GM20431 (cell line): ENCODE measurements around the gene IFIT2.
"Not testable (repeated sequence)": the region's sequence is repeated elsewhere in the genome, so short reads cannot be mapped to it uniquely, and the experiment has no call there.

Experiments
- in situ Hi-C: fragments of 300-500 bp; cut with MseI, MboI; formaldehyde crosslinking; loops from one replicate; pipeline ENCODE4 v1.15.0; 2020; ENCODE audit warnings: low sequenced_read_pairs; ENCODE audit not compliant: unreplicated experiment

IFIT2 gene

DNA sequence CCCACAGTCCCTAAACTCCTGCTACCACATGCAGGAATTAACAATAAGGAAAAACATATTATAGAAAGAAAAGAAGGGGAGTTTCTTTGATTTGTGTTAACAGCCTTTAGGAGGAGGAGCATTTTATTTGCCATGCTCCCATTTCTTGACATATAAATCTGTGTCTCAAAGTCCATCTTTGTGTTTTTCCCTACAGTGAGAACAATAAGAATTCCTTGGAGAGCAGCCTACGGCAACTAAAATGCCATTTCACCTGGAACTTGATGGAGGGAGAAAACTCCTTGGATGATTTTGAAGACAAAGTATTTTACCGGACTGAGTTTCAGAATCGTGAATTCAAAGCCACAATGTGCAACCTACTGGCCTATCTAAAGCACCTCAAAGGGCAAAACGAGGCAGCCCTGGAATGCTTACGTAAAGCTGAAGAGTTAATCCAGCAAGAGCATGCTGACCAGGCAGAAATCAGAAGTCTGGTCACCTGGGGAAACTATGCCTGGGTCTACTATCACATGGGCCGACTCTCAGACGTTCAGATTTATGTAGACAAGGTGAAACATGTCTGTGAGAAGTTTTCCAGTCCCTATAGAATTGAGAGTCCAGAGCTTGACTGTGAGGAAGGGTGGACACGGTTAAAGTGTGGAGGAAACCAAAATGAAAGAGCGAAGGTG, 4.1 kb downstream of the IFIT2 start:
- in situ Hi-C loops, result no loop called here

DNA sequence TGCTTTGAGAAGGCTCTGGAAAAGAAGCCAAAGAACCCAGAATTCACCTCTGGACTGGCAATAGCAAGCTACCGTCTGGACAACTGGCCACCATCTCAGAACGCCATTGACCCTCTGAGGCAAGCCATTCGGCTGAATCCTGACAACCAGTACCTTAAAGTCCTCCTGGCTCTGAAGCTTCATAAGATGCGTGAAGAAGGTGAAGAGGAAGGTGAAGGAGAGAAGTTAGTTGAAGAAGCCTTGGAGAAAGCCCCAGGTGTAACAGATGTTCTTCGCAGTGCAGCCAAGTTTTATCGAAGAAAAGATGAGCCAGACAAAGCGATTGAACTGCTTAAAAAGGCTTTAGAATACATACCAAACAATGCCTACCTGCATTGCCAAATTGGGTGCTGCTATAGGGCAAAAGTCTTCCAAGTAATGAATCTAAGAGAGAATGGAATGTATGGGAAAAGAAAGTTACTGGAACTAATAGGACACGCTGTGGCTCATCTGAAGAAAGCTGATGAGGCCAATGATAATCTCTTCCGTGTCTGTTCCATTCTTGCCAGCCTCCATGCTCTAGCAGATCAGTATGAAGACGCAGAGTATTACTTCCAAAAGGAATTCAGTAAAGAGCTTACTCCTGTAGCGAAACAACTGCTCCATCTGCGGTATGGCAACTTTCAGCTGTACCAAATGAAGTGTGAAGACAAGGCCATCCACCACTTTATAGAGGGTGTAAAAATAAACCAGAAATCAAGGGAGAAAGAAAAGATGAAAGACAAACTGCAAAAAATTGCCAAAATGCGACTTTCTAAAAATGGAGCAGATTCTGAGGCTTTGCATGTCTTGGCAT, 4.8 kb downstream of the IFIT2 start:
- in situ Hi-C loops, result no loop called here

DNA sequence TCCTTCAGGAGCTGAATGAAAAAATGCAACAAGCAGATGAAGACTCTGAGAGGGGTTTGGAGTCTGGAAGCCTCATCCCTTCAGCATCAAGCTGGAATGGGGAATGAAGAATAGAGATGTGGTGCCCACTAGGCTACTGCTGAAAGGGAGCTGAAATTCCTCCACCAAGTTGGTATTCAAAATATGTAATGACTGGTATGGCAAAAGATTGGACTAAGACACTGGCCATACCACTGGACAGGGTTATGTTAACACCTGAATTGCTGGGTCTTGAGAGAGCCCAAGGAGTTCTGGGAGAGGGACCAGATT, 5.4 kb downstream of the IFIT2 start:
- in situ Hi-C loops, result no loop called here

DNA sequence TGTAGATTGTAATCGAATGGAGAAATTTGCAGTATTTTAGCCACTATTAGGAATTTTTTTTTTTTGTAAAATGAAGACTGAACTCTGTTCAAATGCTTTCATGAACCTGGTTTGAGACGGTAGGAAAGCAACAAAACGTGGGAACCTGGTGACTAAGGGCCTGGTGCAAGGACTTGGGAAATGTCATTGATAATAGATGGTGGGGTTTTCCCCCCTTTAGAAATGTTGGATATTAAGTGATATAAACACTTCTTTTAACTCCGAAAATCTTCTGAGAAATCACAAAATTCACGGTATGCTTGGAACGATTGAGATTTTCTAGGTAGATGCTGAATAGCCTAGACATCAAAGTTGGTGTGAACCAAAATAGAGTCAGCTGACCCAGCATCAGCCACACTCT, 6.4 kb downstream of the IFIT2 start:
- in situ Hi-C loops, result no loop called here

DNA sequence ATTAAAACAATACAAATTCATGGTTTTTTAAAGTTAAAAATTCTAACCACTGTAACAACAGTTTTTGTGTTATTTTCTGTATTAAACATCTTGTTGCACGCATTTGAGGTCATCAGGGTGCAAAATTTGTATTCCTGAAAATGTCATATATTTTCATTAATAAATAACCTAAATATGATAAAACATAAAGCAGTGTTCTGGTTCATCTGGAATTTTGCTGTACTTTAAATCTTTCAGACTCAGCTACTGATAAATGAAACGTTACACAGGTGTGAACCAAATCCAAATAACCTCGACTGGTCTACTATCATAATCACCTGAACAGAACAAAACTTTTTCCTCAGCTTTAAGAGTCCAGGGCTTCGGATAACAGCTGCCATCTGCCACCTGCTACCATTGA, 6.9 kb downstream of the IFIT2 start:
- in situ Hi-C loops, result no loop called here

DNA sequence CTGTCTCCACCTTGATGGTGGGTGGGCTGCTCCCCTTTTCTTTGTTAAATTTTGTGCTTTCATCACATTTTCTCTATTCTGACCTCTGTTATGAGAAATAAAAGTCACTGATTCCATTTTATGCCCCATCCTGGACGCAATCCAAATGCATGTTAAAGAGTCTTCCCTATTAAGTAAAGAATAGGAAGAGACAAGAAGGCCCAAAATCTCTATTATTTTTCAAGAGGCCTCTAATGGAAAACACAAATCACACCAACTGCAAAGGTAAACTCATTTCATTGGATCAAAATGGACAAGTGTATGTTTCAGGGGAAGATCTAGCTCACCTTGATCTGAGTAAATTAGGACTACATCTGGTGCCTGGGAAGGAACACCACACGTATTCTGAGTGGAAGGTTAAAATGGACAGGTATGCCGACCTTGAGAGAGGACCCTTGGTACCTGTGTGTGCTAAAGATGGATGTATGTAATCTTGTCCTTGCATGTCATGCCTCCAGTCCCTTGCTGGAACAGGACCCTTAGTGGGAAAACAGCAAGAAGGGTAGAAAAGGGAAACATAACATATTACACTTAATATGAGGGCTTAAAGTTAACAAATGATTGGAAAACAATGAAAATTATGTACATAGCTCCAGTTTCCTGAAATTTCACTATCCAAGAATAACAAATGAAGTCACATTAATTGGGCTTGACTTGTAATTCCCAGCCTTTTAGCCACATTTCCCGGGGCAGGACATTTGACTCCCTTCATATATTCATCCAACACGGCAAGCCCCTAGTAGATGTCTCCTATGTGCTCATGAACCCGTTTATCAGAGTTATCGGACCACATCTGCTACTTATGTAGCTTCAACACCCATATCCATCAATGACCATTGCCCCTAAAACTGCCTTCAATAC, 7.6 kb downstream of the IFIT2 start:
- in situ Hi-C loops, result no loop called here

DNA sequence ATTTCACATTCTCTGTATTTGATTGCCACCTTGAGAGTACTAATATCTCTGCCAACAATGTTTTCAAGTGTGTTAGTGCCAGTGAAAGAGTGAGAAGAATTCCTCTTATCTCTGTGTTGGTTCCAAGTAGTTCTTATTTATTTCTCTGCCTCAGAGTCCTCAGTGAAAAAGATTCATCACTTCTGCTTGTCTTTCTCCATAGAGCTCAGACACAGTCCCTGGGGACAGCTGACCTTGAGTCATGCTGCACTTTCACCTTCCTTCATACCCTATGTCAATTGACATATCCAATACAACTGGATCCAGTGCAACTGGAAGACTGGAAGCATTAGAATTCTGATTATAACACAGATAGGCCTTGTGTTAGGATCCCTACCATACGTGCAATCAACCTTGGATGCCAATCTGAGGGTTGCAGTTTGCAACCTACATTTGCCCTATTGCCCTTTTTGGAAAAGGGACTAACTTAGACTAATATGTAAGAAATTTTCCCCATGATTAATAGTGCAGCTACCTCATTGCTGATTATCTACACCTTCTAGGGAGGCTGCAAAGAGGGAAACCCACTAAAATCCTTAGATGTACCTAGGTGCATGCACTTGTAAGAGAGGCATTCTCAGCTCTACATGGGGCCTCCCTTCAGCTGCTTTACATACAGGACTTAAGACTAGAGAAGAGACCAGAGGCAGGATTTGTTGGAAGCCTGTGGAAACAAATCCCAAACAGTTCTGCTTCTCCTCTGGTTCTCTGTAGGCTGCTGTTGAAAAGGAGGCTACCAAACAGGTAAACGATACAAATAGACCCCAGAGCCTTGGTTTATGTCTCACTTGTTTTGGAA, 8.4 kb downstream of the IFIT2 start:
- in situ Hi-C loops, result no loop called here

DNA sequence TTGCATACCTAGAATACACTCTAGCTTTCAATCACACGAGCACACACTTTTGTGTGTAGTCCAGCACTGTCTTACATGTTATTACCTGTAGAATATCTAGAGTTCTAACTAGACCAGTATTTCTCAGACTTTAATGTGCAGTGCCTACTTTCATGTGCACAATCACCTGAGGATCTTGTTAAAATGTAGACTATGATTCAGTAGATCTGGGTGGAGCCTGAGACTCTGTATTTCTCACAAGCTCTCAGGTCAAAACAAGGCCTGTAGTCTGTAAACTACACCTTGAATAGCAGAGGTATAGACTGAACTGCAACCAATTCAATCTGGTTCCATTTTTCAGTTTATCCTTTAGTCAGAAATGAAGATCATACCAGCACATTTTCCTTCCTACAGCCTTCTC, 11.1 kb downstream of the IFIT2 start:
- in situ Hi-C loops, result no loop called here

DNA sequence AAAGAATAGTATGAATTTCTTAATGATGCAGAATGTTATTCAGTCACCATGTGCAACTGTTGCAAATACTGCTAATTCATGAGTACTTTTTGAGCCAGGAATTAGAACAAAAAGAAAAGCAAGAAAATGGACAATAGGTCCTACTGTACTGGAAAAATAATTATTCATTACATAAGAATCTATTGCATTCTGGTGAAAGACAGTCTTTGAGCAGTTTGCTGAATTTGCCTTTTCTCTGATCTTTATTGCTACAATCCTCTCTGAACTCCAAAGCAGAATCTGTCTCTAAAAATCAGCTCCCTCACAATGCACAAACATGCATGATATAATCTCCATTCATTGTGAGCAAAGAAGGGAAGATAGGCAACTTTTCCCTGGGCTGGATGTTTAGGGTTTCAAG, 12.8 kb downstream of the IFIT2 start:
- in situ Hi-C loops, result no loop called here

DNA sequence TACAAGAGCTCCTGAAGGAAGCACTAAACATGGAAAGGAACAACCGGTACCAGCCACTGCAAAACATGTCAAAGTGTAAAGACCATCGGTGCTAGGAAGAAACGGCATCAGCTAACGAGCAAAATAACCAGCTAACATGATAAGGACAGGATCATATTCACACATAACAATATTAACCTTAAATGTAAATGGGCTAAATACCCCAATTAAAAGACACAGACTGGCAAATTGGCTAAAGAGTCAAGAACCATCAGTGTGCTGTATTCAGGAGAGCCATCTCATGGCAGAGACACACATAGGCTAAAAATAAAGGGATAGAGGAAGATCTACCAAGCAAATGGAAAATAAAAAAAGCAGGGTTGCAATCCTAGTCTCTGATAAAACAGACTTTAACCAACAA, 16.2 kb downstream of the IFIT2 start:
- in situ Hi-C loops, result not testable (repeated sequence)

DNA sequence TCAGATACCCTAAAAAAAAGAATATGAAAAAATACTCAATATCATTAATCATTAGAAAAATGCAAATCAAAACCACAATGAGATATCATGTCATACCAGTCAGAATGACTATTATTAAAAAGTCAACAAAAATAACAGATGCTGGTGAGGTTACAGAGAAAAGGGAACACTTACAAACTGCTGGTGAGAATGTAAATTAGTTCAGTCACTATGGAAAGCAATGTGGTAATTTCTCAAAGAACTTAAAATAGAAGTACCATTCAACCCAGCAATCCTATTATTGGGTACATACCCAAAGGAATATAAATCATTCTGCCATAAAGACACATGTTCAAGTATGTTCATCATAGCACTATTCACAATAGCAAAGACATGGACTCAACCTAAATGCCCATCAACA, 23.2 kb downstream of the IFIT2 start:
- in situ Hi-C loops, result not testable (repeated sequence)

DNA sequence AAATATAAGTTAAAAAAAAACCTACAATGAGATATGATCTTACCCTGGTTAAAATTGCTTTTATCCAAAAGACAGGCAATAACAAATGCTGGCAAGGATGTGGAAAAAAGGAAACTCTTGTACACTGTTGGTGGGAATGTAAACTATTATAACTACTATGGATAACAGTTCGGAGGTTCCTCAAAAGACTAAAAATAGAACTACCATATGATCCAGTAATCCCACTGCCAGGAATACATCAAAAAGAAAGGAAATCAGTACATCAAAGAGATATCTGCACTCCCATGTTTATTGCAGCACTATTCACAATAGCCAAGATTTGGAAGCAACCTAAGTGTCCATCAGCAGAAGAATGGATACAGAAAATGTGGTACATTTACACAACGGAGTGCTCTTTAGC, 24.0 kb downstream of the IFIT2 start:
- in situ Hi-C loops, result not testable (repeated sequence)

DNA sequence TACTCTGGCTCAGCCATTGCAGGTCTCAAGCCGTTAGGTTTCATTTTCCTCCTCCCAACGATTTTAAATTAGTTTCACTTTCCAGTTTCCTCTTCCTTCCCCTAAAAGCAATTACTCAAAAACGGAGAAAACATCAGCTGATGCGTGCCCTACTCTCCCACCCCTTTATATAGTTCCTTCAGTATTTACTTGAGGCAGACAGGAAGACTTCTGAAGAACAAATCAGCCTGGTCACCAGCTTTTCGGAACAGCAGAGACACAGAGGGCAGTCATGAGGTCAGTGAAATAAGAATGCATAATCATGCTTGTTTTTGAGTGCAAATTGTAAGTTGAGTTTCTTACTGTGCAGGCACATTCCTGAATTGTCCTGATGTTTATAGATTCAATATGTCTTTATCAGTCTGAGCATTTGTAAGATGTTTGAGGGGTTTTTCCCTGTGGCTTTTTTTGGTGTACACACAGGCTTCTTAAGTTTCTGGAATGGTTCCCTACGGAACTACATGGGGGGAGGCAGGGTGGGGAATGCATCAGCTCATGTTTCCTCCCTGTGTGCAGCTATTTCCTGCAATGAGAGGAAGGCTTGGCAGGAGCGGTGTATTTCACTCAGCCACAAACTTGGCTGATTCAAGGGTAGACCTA, 26.1 kb downstream of the IFIT2 start, which contains the start of gene IFIT3:
IFIT3 (plus strand) TSS at position 195 of the 639 bp plus-strand sequence; CDS start at position 272, 77 bp downstream.
- in situ Hi-C loops, result no loop called here

DNA sequence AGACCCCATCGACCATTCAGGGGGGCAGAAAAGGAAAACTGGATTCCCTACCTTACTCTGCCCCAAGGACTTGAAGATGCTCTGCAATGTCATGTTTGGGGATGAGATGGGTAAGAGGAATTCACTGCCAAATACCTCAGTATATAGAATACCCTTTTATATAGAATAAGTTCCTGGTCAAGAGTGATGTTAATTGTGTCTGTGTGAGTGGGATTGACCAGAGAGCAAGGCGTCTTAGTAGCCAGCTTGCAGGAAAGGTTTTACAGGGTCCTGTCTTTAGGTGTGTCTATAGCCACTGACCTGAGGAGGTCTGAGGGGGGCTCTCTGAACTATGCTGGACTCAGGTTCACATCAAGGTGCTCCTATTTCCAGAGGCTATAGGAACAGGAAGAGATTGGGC, 27.3 kb downstream of the IFIT2 start:
- in situ Hi-C loops, result no loop called here

DNA sequence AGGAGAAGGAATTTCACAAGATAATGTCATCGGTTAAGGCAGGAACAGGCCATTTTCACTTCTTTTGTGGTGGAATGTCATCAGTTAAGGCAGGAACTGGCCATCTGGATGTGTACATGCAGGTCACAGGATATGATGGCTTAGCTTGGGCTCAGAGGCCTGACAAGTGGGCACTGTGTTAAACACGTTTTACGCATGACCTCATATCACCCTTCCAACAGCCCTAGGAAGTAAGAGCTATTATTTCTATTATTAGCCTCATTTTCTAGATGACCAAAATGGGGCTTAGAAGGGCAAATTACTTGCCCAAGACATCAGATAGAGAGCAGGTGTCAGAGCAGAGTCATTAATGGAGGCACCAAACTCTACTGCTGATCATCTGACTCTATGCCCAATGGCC, 28.2 kb downstream of the IFIT2 start:
- in situ Hi-C loops, result not testable (repeated sequence)

DNA sequence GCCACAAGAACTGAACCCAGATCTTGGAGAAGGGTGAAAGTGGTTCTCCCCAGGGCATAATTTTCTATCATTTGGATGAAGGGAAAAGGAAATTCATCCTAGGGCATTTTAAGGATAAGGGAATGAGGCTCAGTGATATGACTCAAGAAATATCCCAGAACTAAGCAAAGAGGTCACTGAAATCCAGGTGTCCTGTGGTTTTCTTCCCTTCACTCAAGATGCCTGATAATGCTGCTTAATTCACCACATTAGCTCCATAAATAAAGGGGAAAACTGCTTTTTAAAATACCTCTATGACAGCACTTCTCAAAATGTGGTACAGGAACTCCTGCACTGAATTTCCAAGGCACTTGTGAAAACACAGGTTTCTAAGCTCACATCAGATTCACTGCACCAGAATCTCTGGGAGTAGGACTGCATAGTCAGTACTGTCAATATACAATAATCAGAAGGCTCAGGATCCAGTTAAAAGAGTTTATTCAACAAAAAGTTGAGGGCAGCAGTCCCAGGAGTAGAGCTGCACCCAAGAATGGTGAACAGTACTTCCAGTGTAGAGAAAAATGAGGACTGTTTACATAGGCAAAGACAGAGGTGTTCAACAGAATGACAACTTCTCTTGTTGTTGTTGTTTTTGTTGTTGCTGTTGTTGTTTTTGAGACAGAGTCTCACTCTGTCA, 28.8 kb downstream of the IFIT2 start:
- in situ Hi-C loops, result no loop called here

DNA sequence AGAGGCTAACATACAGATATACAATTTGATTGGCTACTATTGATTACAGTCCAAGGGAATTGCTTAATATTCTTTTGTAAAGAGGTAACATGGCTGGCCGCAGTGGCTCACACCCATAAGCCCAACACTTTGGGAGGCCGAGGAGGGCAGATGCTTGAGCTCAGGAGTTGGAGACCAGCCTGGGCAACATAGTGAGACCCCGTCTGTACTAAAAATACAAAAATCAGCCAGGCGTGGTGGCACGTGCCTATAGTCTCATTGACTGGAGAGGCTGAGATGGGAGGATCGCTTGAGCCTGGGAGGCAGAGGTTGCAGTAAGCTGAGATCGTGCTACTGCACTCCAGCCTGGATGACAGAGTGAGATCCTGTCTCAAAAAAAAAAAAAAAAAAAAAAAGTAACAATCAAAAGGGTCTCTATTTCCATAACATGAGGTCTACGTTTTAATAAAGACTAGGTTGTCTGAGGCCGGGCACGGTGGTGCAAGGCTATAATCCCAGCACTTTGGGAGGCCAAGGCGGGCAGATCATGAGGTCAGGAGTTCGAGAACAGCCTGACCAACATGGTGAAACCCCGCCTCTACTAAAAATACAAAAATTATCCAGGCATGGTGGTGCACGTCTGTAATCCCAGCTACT, 29.8 kb downstream of the IFIT2 start:
- in situ Hi-C loops, result not testable (repeated sequence)

DNA sequence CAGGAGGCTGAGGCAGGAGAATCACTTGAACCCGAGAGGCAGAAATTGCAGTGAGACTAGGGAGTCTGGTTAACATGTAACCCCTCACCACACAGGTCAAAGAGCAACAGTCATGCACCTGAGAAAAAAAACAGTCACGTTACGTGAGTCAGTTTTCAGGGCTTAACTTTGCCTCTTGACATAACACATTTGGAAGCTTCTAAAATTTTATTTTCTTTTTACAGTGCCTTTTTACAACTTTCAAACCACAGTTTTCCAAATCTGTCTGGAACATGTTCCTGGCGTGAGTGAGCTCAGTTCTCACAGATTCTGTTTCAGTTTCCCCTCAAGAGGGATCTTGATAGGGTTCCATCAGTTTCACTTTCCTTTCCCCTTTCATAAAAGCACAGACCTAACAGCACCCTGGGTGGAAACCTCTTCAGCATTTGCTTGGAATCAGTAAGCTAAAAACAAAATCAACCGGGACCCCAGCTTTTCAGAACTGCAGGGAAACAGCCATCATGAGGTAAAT, 30.3 kb downstream of the IFIT2 start:
- in situ Hi-C loops, result no loop called here
